Endothelial cell of umbilical vein (primary cell): Measurements from ENCODE around the gene PDSS1.

Experiments
- CTCF ChIP-seq, 2 donors: IDR thresholded peaks; 1 replicate in 1 of 2; 2 replicates in 1 of 2; pipeline ENCODE4 v1.5.1; 2011; ENCODE audit warnings: low read length in 2 of 2, mild to moderate bottlenecking in 2 of 2, moderate library complexity in 2 of 2, control low read depth in 1 of 2, inconsistent platforms in 1 of 2, low read depth in 1 of 2; ENCODE audit not compliant: insufficient read depth in 1 of 2; ENCODE audit errors: extremely low read depth in 1 of 2
- EZH2 ChIP-seq: IDR thresholded peaks from 2 replicates; pipeline ENCODE4 v1.6.1; 2012; ENCODE audit warnings: borderline replicate concordance, low read depth, mild to moderate bottlenecking, moderate library complexity, low read length, inconsistent platforms; ENCODE audit not compliant: severe bottlenecking
- MAX ChIP-seq: IDR thresholded peaks from 2 replicates; pipeline ENCODE4 v1.6.1; 2011; ENCODE audit not compliant: insufficient read depth, insufficient read length
- MYC ChIP-seq: IDR thresholded peaks from one replicate; pipeline ENCODE4 v1.6.1; 2011; ENCODE audit warnings: mild to moderate bottlenecking, low read depth, low read length
- POLR2A ChIP-seq: IDR thresholded peaks from 2 replicates; pipeline ENCODE4 v1.6.1; 2012; ENCODE audit warnings: low read depth, mild to moderate bottlenecking, control low read depth, low read length
- POLR2AphosphoS5 ChIP-seq: IDR thresholded peaks from 2 replicates; pipeline ENCODE4 v1.6.1; 2012; ENCODE audit warnings: low read depth, mild to moderate bottlenecking, control low read depth, low read length, moderate library complexity; ENCODE audit not compliant: insufficient read depth

DNA sequence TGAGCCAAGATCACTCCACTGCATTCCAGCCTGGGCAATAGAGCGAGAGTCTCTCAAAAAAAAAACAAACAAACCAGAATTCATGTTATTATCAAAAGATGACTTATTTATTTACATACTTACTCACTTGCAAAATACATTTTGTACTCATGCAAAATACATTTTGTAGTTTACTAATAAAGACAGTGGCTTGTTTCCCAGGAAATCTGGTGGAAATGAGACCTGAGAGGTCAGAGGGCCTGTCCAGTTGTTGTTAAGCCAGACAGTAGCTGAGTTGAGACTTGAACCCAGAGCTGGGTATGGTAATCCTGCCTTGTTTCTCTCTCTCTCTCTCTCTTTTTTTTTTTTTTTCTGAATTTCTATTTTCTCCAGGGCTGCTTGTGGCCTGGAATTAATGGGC is 29.5 kb downstream of the PDSS1 start:
- TF ChIP-seq CTCF (IDR thresholded peaks at IDR 0.05; ENCODE audit: extremely low read depth in 1 of 2, insufficient read depth in 1 of 2, low read depth in 1 of 2, low read length in 2 of 2) (no peak), POLR2AphosphoS5 (no peak), MAX (no peak), EZH2 (no peak), POLR2A (no peak), MYC (no peak)
